ENCODE measurements around the gene DBF4. TPM values are rescaled to one million over a fixed set of nuclear protein-coding genes. Genes with fewer than 3 reads are reported as not detected.
A peak's percentile ranks its signal among the peaks of the same experiment; 100 is the strongest.

Gene DBF4
- total and polyA plus RNA-seq, 4 donors: 2.3 to 27.0 (median 3.7) TPM

DNA sequence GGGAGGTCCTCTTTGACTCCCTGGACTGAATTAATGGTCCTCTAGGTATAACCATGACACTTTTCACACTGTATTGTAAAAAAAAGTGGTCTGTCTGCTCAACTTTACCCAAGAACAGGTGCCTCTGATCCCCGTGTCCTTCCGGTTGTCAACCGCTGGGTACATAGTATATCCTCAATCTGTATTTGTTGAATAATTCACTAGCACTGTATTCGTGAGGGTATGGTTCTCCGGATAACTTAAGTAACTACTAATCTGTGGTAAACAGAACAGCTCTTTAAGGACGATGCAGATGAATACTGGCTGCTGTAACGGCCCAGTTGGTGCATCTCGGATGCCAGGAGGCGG is 57.3 kb downstream of the DBF4 start:
- Histone ChIP-seq H3K4me3 (ENCODE audit: low read depth in 1 of 3, low read length in 3 of 3) (peak overlapping the region; percentile 61 to 75 (median 66)), H3K27me3 (ENCODE audit: control insufficient read depth in 4 of 4, insufficient read depth in 4 of 4, low read length in 3 of 4) (peaks cover 0 to 4% (median 0%) of the 10 kb centered on the region in 4 donors), H3K4me1 (ENCODE audit: control insufficient read depth in 4 of 4, insufficient read depth in 4 of 4, low read length in 3 of 4) (peaks cover 11 to 21% (median 15%) of the 10 kb centered on the region in 4 donors), H3K9me3 (ENCODE audit: control insufficient read depth in 4 of 4, low read length in 3 of 4) (no peaks in the 10 kb centered on the region), H3K9ac (ENCODE audit: low read depth in 1 of 2, low read length in 2 of 2) (no peak overlapping the region), H3K36me3 (ENCODE audit: control insufficient read depth in 4 of 4, insufficient read depth in 3 of 4, low read depth in 1 of 4, low read length in 3 of 4) (no peaks in the 10 kb centered on the region), H3K27ac (ENCODE audit: low read depth in 1 of 2, low read length in 2 of 2) (no peak overlapping the region)
- TF ChIP-seq JUND (IDR thresholded peaks at IDR 0.05) (no peak), RAD21 (IDR thresholded peaks at IDR 0.05) (no peak), HNF4A (conservative IDR thresholded peaks at IDR 0.05) (no peak), HNF4G (IDR thresholded peaks at IDR 0.05) (no peak), GABPA (IDR thresholded peaks at IDR 0.05 in 1 of 2, conservative IDR thresholded peaks at IDR 0.05 in 1 of 2) (no peak), FOXA1 (IDR thresholded peaks at IDR 0.05) (no peak), EGR1 (IDR thresholded peaks at IDR 0.05; ENCODE audit: low read depth in 2 of 2) (no peak), FOXA2 (IDR thresholded peaks at IDR 0.05) (no peak), YY1 (IDR thresholded peaks at IDR 0.05) (no peak), NR2F2 (IDR thresholded peaks at IDR 0.05) (no peak), RXRA (IDR thresholded peaks at IDR 0.05) (no peak), TAF1 (conservative IDR thresholded peaks at IDR 0.05) (no peak), SP1 (IDR thresholded peaks at IDR 0.05) (no peak)
- TF ChIP-seq, protein P1, sequence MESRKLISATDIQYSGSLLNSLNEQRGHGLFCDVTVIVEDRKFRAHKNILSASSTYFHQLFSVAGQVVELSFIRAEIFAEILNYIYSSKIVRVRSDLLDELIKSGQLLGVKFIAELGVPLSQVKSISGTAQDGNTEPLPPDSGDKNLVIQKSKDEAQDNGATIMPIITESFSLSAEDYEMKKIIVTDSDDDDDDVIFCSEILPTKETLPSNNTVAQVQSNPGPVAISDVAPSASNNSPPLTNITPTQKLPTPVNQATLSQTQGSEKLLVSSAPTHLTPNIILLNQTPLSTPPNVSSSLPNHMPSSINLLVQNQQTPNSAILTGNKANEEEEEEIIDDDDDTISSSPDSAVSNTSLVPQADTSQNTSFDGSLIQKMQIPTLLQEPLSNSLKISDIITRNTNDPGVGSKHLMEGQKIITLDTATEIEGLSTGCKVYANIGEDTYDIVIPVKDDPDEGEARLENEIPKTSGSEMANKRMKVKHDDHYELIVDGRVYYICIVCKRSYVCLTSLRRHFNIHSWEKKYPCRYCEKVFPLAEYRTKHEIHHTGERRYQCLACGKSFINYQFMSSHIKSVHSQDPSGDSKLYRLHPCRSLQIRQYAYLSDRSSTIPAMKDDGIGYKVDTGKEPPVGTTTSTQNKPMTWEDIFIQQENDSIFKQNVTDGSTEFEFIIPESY (IDR thresholded peaks at IDR 0.05): no peak
- TF ChIP-seq, protein P2, sequence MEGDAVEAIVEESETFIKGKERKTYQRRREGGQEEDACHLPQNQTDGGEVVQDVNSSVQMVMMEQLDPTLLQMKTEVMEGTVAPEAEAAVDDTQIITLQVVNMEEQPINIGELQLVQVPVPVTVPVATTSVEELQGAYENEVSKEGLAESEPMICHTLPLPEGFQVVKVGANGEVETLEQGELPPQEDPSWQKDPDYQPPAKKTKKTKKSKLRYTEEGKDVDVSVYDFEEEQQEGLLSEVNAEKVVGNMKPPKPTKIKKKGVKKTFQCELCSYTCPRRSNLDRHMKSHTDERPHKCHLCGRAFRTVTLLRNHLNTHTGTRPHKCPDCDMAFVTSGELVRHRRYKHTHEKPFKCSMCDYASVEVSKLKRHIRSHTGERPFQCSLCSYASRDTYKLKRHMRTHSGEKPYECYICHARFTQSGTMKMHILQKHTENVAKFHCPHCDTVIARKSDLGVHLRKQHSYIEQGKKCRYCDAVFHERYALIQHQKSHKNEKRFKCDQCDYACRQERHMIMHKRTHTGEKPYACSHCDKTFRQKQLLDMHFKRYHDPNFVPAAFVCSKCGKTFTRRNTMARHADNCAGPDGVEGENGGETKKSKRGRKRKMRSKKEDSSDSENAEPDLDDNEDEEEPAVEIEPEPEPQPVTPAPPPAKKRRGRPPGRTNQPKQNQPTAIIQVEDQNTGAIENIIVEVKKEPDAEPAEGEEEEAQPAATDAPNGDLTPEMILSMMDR (IDR thresholded peaks at IDR 0.05; ENCODE audit: low read depth, low read length, missing input control): no peak
- TF ChIP-seq, protein P3, sequence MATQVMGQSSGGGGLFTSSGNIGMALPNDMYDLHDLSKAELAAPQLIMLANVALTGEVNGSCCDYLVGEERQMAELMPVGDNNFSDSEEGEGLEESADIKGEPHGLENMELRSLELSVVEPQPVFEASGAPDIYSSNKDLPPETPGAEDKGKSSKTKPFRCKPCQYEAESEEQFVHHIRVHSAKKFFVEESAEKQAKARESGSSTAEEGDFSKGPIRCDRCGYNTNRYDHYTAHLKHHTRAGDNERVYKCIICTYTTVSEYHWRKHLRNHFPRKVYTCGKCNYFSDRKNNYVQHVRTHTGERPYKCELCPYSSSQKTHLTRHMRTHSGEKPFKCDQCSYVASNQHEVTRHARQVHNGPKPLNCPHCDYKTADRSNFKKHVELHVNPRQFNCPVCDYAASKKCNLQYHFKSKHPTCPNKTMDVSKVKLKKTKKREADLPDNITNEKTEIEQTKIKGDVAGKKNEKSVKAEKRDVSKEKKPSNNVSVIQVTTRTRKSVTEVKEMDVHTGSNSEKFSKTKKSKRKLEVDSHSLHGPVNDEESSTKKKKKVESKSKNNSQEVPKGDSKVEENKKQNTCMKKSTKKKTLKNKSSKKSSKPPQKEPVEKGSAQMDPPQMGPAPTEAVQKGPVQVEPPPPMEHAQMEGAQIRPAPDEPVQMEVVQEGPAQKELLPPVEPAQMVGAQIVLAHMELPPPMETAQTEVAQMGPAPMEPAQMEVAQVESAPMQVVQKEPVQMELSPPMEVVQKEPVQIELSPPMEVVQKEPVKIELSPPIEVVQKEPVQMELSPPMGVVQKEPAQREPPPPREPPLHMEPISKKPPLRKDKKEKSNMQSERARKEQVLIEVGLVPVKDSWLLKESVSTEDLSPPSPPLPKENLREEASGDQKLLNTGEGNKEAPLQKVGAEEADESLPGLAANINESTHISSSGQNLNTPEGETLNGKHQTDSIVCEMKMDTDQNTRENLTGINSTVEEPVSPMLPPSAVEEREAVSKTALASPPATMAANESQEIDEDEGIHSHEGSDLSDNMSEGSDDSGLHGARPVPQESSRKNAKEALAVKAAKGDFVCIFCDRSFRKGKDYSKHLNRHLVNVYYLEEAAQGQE (IDR thresholded peaks at IDR 0.05): no peak
- TF ChIP-seq, protein P4, sequence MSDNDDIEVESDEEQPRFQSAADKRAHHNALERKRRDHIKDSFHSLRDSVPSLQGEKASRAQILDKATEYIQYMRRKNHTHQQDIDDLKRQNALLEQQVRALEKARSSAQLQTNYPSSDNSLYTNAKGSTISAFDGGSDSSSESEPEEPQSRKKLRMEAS (IDR thresholded peaks at IDR 0.05): no peak
- TF ChIP-seq, protein P5, sequence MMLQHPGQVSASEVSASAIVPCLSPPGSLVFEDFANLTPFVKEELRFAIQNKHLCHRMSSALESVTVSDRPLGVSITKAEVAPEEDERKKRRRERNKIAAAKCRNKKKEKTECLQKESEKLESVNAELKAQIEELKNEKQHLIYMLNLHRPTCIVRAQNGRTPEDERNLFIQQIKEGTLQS (IDR thresholded peaks at IDR 0.05): no peak
- no peak for DNase-seq (ENCODE audit: low spot score)
- WGBS: 8% methylated on average over 9 of the region's 9 CpGs

Measured in liver (tissue), 9 donors.